GM12878 (cell line): ENCODE measurements around the gene ARFGAP2. TPM values are rescaled to one million over a fixed set of nuclear protein-coding genes. Genes with fewer than 3 reads are reported as not detected.

Experiments
- ATAC-seq: fragments of 200-7000 bp; cut with Tn5 transposase; 3 replicates; pipeline ENCODE4 v1.9.1; 2020; ENCODE audit warnings: mild to moderate bottlenecking, moderate library complexity
- BruUV-seq: library from RNA; stranded (reverse); fragments of 400-500 nt; replicated peaks from 2 replicates; lab custom pipeline; 2021; lab: Mats Ljungman, UMichigan
- CTCF ChIA-PET: fragments of 300-600 bp; sonication (Branson Sonifier 250); formaldehyde crosslinking; extraction: SDS; loops from one replicate; lab custom pipeline; 2021; ENCODE audit warnings: inconsistent platforms; lab: Yijun Ruan, JAX
- POLR2A ChIA-PET: fragments of 350-600 bp; formaldehyde crosslinking; extraction: SDS; loops from one replicate; lab custom pipeline; 2021; ENCODE audit warnings: inconsistent platforms; lab: Charles Lee
- RAD21 ChIA-PET: fragments of 300-600 bp; sonication (Branson Sonifier 250); formaldehyde crosslinking; loops from one replicate; lab custom pipeline; 2023; ENCODE audit warnings: antibody characterized with exemption; ENCODE audit not compliant: unreplicated experiment; lab: Charles Lee
- SMC1A ChIA-PET: fragments of 300-600 bp; sonication (Branson Sonifier 250); formaldehyde crosslinking; loops from one replicate; lab custom pipeline; 2023; ENCODE audit not compliant: unreplicated experiment, uncharacterized antibody; lab: Charles Lee
- DNase-seq: peaks from one replicate; pipeline ENCODE4 v3.0.0-alpha.2; 2011; ENCODE audit warnings: low read depth, low spot score
- FAIRE-seq: peaks from 3 replicates; lab custom pipeline; 2011; peaks lifted over from hg19 to GRCh38; lab: Jason Lieb, UNC
- H2AFZ ChIP-seq: 2 replicates; pipeline ENCODE4 v1.6.0; 2011; ENCODE audit warnings: low read depth, low read length, control low read depth; ENCODE audit not compliant: control insufficient read depth
- H3K27ac ChIP-seq: 2 replicates; pipeline ENCODE4 v1.5.1; 2011; ENCODE audit warnings: control low read depth; ENCODE audit not compliant: control insufficient read depth, insufficient read depth
- H3K27me3 ChIP-seq, 2 experiments: replicated peaks in 1 of 2; 2 replicates each; pipeline versions ENCODE4 v1.6.0 to v1.6.1; 2011; ENCODE audit warnings: low read length in 1 of 2; ENCODE audit not compliant: control insufficient read depth in 2 of 2, insufficient read depth in 2 of 2
- H3K36me3 ChIP-seq, 2 experiments: 2 replicates each; pipeline ENCODE4 v1.5.1; 2011; ENCODE audit warnings: low read length in 1 of 2; ENCODE audit not compliant: control insufficient read depth in 2 of 2, insufficient read depth in 2 of 2
- H3K4me1 ChIP-seq: 2 replicates; pipeline ENCODE4 v1.6.1; 2011; ENCODE audit warnings: mild to moderate bottlenecking, low read length, moderate library complexity, mixed read lengths; ENCODE audit not compliant: control insufficient read depth, insufficient read depth
- H3K4me2 ChIP-seq: 2 replicates; pipeline ENCODE4 v1.6.0; 2011; ENCODE audit warnings: control low read depth; ENCODE audit not compliant: control insufficient read depth, insufficient read depth
- H3K4me3 ChIP-seq: fragments of 200-600 bp; sonication (generic); 2 replicates; pipeline ENCODE4 v1.5.1; 2016
- H3K79me2 ChIP-seq: 2 replicates; pipeline ENCODE4 v1.6.0; 2011; ENCODE audit warnings: low read length; ENCODE audit not compliant: control insufficient read depth, insufficient read depth
- H3K9ac ChIP-seq: 2 replicates; pipeline ENCODE4 v1.8.0; 2011; ENCODE audit warnings: low read length, control low read depth, mixed read lengths; ENCODE audit not compliant: control insufficient read depth, insufficient read depth
- H3K9me3 ChIP-seq: replicated peaks from 3 replicates; pipeline ENCODE4 v1.5.1; 2011; ENCODE audit warnings: mild to moderate bottlenecking, low read length; ENCODE audit not compliant: control insufficient read depth, insufficient read depth
- H4K20me1 ChIP-seq: 2 replicates; pipeline ENCODE4 v1.6.0; 2011; ENCODE audit not compliant: control insufficient read depth, insufficient read depth
- ATF3 ChIP-seq: IDR thresholded peaks from 2 replicates; pipeline ENCODE4 v1.6.1; 2011; ENCODE audit warnings: low read depth, mild to moderate bottlenecking, low read length, moderate library complexity, borderline replicate concordance; ENCODE audit errors: extremely low read depth
- BCL11A ChIP-seq: IDR thresholded peaks from 2 replicates; pipeline ENCODE4 v1.6.1; 2011; ENCODE audit warnings: low read depth, low read length
- BCLAF1 ChIP-seq: fragments of 450-650 bp; IDR thresholded peaks from 2 replicates; pipeline ENCODE4 v1.6.1; 2017; ENCODE audit warnings: antibody characterized with exemption, mild to moderate bottlenecking, moderate library complexity
- CEBPB ChIP-seq, 2 experiments: fragments of 150-350 bp in 1 of 2; IDR thresholded peaks; 2 replicates each; pipeline ENCODE4 v1.6.1; 2012 to 2014; ENCODE audit warnings: low read depth in 2 of 2, low read length in 2 of 2, borderline replicate concordance in 1 of 2, inconsistent platforms in 1 of 2
- CREB1 ChIP-seq: IDR thresholded peaks from 2 replicates; pipeline ENCODE4 v1.6.1; 2012; ENCODE audit warnings: low read depth, mild to moderate bottlenecking, inconsistent platforms
- EED ChIP-seq: sonication (generic); IDR thresholded peaks from 2 replicates; pipeline ENCODE4 v1.6.1; 2016; ENCODE audit warnings: antibody characterized with exemption, low read depth
- HCFC1 ChIP-seq: fragments of 150-350 bp; IDR thresholded peaks from 2 replicates; pipeline ENCODE4 v1.6.1; 2014; ENCODE audit warnings: low read length
- IKZF1 ChIP-seq: fragments of 450-650 bp; conservative IDR thresholded peaks from 2 replicates; pipeline ENCODE4 v1.6.1; 2017; ENCODE audit warnings: antibody characterized with exemption, mild to moderate bottlenecking
- KLF5 ChIP-seq: fragments of 450-650 bp; IDR thresholded peaks from 2 replicates; pipeline ENCODE4 v1.6.1; 2014; ENCODE audit warnings: mild to moderate bottlenecking; ENCODE audit not compliant: partially characterized antibody
- MYC ChIP-seq: IDR thresholded peaks from 2 replicates; pipeline ENCODE4 v1.6.1; 2011; ENCODE audit warnings: mild to moderate bottlenecking, low read length, moderate library complexity, inconsistent platforms; ENCODE audit not compliant: insufficient read depth, insufficient replicate concordance, insufficient read length, severe bottlenecking
- NR2C2 ChIP-seq: IDR thresholded peaks from 2 replicates; pipeline ENCODE4 v1.6.1; 2011; ENCODE audit warnings: borderline replicate concordance, low read depth; ENCODE audit not compliant: control insufficient read depth, insufficient read length
- NRF1 ChIP-seq: conservative IDR thresholded peaks from 2 replicates; pipeline ENCODE4 v1.6.1; 2011; ENCODE audit warnings: mild to moderate bottlenecking, low read depth, low read length, improper control_type of control experiment
- PAX8 ChIP-seq: fragments of 450-650 bp; IDR thresholded peaks from 2 replicates; pipeline ENCODE4 v1.6.1; 2017; ENCODE audit warnings: mild to moderate bottlenecking, moderate library complexity
- SP1 ChIP-seq: IDR thresholded peaks from one replicate; pipeline ENCODE4 v1.6.1; 2011; ENCODE audit warnings: low read depth, low read length
- USF2 ChIP-seq: IDR thresholded peaks from 2 replicates; pipeline ENCODE4 v1.6.1; 2011; ENCODE audit warnings: low read depth, low read length, improper control_type of control experiment, borderline replicate concordance
- ZBED1 ChIP-seq: IDR thresholded peaks from 2 replicates; pipeline ENCODE4 v1.6.1; 2016; ENCODE audit warnings: borderline replicate concordance
- ZBTB33 ChIP-seq: fragments of 450-650 bp; IDR thresholded peaks from 2 replicates; pipeline ENCODE4 v1.6.1; 2017; ENCODE audit warnings: mild to moderate bottlenecking
- WGBS: methylation state at CpG from one replicate; pipeline ENCODE4 v1.1.6; 2016; ENCODE audit warnings: low lambda C conversion rate; ENCODE audit not compliant: insufficient replicate concordance, insufficient coverage; ENCODE audit errors: missing lambda C conversion rate; 5-methylcytosine and 5-hydroxymethylcytosine counted together
- in situ Hi-C: fragments of 300-500 bp; cut with MboI; formaldehyde crosslinking; loops from 9 replicates; pipeline ENCODE4 v1.14.3; 2018; ENCODE audit warnings: mixed read lengths
- intact Hi-C: fragments of 100-400 bp; cut with micrococcal nuclease; formaldehyde crosslinking; loops from one replicate; pipeline ENCODE4 v1.14.2; 2022; ENCODE audit not compliant: unreplicated experiment
- polyA plus RNA-seq, 11 experiments: library from polyadenylated mRNA; depleted of rRNA in 4 of 11; unstranded in 6 of 11; stranded (reverse) in 5 of 11; fragments of >200 nt; fragmentation: Nextera tagmentation in 4 of 11; fragmentation: Illumina TruSeq in 1 of 11; extraction: Ambion mirVana in 4 of 11; extraction: Trizol in 1 of 11; gene quantifications; 1 replicate in 1 of 11; 2 replicates in 10 of 11; pipeline versions ENCODE4 v1.2.1 to v1.2.3, GENCODE V29; 2011 to 2016; ENCODE audit warnings: inconsistent platforms in 2 of 11, missing spikeins in 2 of 11, low read depth in 1 of 11
- total RNA-seq, 4 experiments: library from RNA; depleted of rRNA in 3 of 4; stranded (reverse); fragments of >200 nt in 3 of 4; fragmentation: Illumina TruSeq in 1 of 4; extraction: Trizol in 1 of 4; gene quantifications; 2 replicates each; pipeline versions ENCODE4 v1.2.1 to v1.2.3, GENCODE V29; 2013 to 2021

The ARFGAP2 gene
- total and polyA plus RNA-seq, 10 of the 15 experiments (the other 5 are each of a cell fraction or from before 2014, with no cell fraction given), result 20.9 to 100 (median 75.5) TPM

GRCh38 chr11:47156951-47157350, 19.7 kb downstream of the ARFGAP2 start (continued):
- TF ChIP-seq BCLAF1, result no peak
- no peak for TF ChIP-seq ZBED1
- TF ChIP-seq CREB1, result no peak
- TF ChIP-seq NRF1, result no peak
- no peak for TF ChIP-seq SP1
- no peak for TF ChIP-seq MYC
- TF ChIP-seq USF2, result no peak

GRCh38 chr11:47156333-47156732, 20.3 kb downstream of the ARFGAP2 start:
- Histone ChIP-seq H3K4me3 (no peak overlapping the region), H3K4me2 (no peak overlapping the region), H3K9ac (no peak overlapping the region), H2AFZ (no peak overlapping the region), H4K20me1 (no peaks in the 10 kb centered on the region), H3K27ac (no peak overlapping the region), H3K79me2 (no peaks in the 10 kb centered on the region), H3K36me3 (no peaks in the 10 kb centered on the region), H3K27me3 (no peaks in the 10 kb centered on the region), H3K9me3 (no peaks in the 10 kb centered on the region), H3K4me1 (no peaks in the 10 kb centered on the region)
- DNase-seq, result no peak
- 57% methylated on average over 6 of the region's 6 CpGs for WGBS
- no peak for FAIRE-seq
- in situ Hi-C loops, result no loop called here
- BruUV-seq, result no TSS peak
- POLR2A ChIA-PET, result no interaction called here
- CTCF ChIA-PET, result interaction anchor here (1.1 to 5.2 kb wide), 3 partner anchors 9 to 264 kb away, joined by 3 to 63 read pairs (median 15); no protein-coding TSS in a partner anchor
- RAD21 ChIA-PET, result interaction anchor here (0.9 kb wide), 1 partner anchor 266 kb away, joined by 3 read pairs; no protein-coding TSS in a partner anchor
- intact Hi-C loops, result no loop called here
- ATAC-seq, result no peak
- SMC1A ChIA-PET, result interaction anchor here (1.3 to 4.0 kb wide), 2 partner anchors 240 to 270 kb away, joined by 3 to 20 read pairs; no protein-coding TSS in a partner anchor
- TF ChIP-seq NR2C2 (no peak), EED (no peak), SP1 (no peak), ZBTB33 (no peak), HCFC1 (no peak), BCL11A (no peak), ATF3 (no peak), CEBPB (IDR thresholded peaks at IDR 0.05; ENCODE audit: borderline replicate concordance in 1 of 2, low read depth in 2 of 2, low read length in 2 of 2) (no peak), IKZF1 (no peak), KLF5 (no peak), PAX8 (no peak)
